Renal cortical epithelial cell (primary cell): ENCODE data around the gene MRM2. TPM values are rescaled to one million over a fixed set of nuclear protein-coding genes. Genes with fewer than 3 reads are reported as not detected.

Experiments used
- DNase-seq: peaks from one replicate; pipeline ENCODE4 v3.0.0-alpha.2; 2011; ENCODE audit warnings: low read depth
- total RNA-seq: library from RNA; depleted of rRNA; stranded (reverse); fragments of >200 nt; gene quantifications from 2 replicates; pipeline ENCODE4 v1.2.3, GENCODE V29; 2014

Gene MRM2
- total RNA-seq, 1 donor from 2014 or later: 17.9 TPM

- DNase-seq: no peak
Observed at GRCh38 chr7:2266911-2267310, 24.9 kb upstream of the MRM2 start.

- no peak for DNase-seq
Observed at GRCh38 chr7:2264158-2264557, 22.2 kb upstream of the MRM2 start.

- DNase-seq: no peak
Observed at GRCh38 chr7:2263176-2263575, 21.2 kb upstream of the MRM2 start.

- DNase-seq: no peak
Observed at GRCh38 chr7:2261611-2262010, 19.6 kb upstream of the MRM2 start.

GRCh38 chr7:2260820-2261219 lies 18.8 kb upstream of the MRM2 start:
- peak; percentile 79 for DNase-seq

GRCh38 chr7:2259480-2259879 lies 17.5 kb upstream of the MRM2 start:
- DNase-seq: no peak

GRCh38 chr7:2258661-2259365 lies 16.8 kb upstream of the MRM2 start:
- no peak for DNase-seq

- DNase-seq: no peak
Observed at GRCh38 chr7:2257651-2258050, 15.6 kb upstream of the MRM2 start.

GRCh38 chr7:2257046-2257551 lies 15.1 kb upstream of the MRM2 start:
- DNase-seq: no peak

GRCh38 chr7:2256306-2257045 lies 14.5 kb upstream of the MRM2 start:
- no peak for DNase-seq

- DNase-seq: no peak
Observed at GRCh38 chr7:2255145-2256139, 13.4 kb upstream of the MRM2 start.

GRCh38 chr7:2254429-2255144 lies 12.6 kb upstream of the MRM2 start:
- no peak for DNase-seq

GRCh38 chr7:2253525-2254244 lies 11.7 kb upstream of the MRM2 start:
- DNase-seq: no peak

GRCh38 chr7:2253021-2253420 lies 11.0 kb upstream of the MRM2 start:
- DNase-seq: no peak

- no peak for DNase-seq
Observed at GRCh38 chr7:2251841-2252771, 10.1 kb upstream of the MRM2 start.

- DNase-seq: no peak
Observed at GRCh38 chr7:2251381-2251780, 9.4 kb upstream of the MRM2 start.

GRCh38 chr7:2249744-2250323 lies 7.8 kb upstream of the MRM2 start:
- no peak for DNase-seq

- DNase-seq: no peak
Observed at GRCh38 chr7:2248984-2249694, 7.1 kb upstream of the MRM2 start.
